Fibroblast of lung (primary cell): Measurements from ENCODE around the gene DDX31. TPM values are rescaled to one million over a fixed set of nuclear protein-coding genes. Genes with fewer than 3 reads are reported as not detected.

Experiments used
- DNase-seq, 2 donors: peaks; one replicate each; pipeline versions ENCODE4 v3.0.0 to v3.0.0-alpha.2; 2010; ENCODE audit warnings: low read depth in 2 of 2
- H2AFZ ChIP-seq: 2 replicates; pipeline ENCODE4 v1.5.1; 2012; ENCODE audit warnings: low read length, control low read depth, inconsistent platforms
- H3K27ac ChIP-seq: 2 replicates; pipeline ENCODE4 v1.5.1; 2011; ENCODE audit warnings: low read length, control low read depth; ENCODE audit not compliant: insufficient read depth
- H3K27me3 ChIP-seq: 2 replicates; pipeline ENCODE4 v1.5.1; 2011; ENCODE audit warnings: mild to moderate bottlenecking, low read length; ENCODE audit not compliant: control insufficient read depth, insufficient read depth
- H3K36me3 ChIP-seq: 2 replicates; pipeline ENCODE4 v1.5.1; 2011; ENCODE audit warnings: low read length; ENCODE audit not compliant: control insufficient read depth, insufficient read depth
- H3K4me1 ChIP-seq: 2 replicates; pipeline ENCODE4 v1.5.1; 2011; ENCODE audit warnings: low read length; ENCODE audit not compliant: control insufficient read depth, insufficient read depth; ENCODE audit errors: extremely low read depth
- H3K4me2 ChIP-seq: 2 replicates; pipeline ENCODE4 v1.5.1; 2011; ENCODE audit warnings: low read length, control low read depth; ENCODE audit not compliant: insufficient read depth; ENCODE audit errors: extremely low read depth
- H3K4me3 ChIP-seq, 4 experiments: fragments of 200-600 bp in 1 of 4; sonication (generic) in 1 of 4; replicated peaks in 1 of 4; 2 replicates each; pipeline ENCODE4 v1.5.1; 2011 to 2016; ENCODE audit warnings: low read length in 4 of 4, low read depth in 3 of 4, mild to moderate bottlenecking in 3 of 4, control low read depth in 2 of 4, inconsistent platforms in 1 of 4, mixed read lengths in 1 of 4; ENCODE audit not compliant: insufficient read depth in 1 of 4; ENCODE audit errors: control extremely low read depth in 1 of 4
- H3K79me2 ChIP-seq: 2 replicates; pipeline ENCODE4 v1.5.1; 2012; ENCODE audit warnings: mild to moderate bottlenecking, low read length, inconsistent platforms; ENCODE audit not compliant: control insufficient read depth, insufficient read depth
- H3K9ac ChIP-seq: 2 replicates; pipeline ENCODE4 v1.5.1; 2011; ENCODE audit warnings: mild to moderate bottlenecking, low read length, control low read depth; ENCODE audit not compliant: insufficient read depth
- H3K9me3 ChIP-seq: 2 replicates; pipeline ENCODE4 v1.5.1; 2012; ENCODE audit warnings: low read depth, low read length; ENCODE audit not compliant: control insufficient read depth, insufficient read depth
- H4K20me1 ChIP-seq: 2 replicates; pipeline ENCODE4 v1.5.1; 2011; ENCODE audit warnings: low read length; ENCODE audit not compliant: control insufficient read depth, insufficient read depth; ENCODE audit errors: extremely low read depth
- EZH2 ChIP-seq: IDR thresholded peaks from 2 replicates; pipeline ENCODE4 v1.5.1; 2012; ENCODE audit warnings: low read length, control low read depth, mild to moderate bottlenecking; ENCODE audit errors: missing control alignments
- polyA plus RNA-seq, 2 donors: library from polyadenylated mRNA; depleted of rRNA in 1 of 2; stranded (reverse) in 1 of 2; unstranded in 1 of 2; fragments of >200 nt; gene quantifications; 2 replicates each; pipeline ENCODE4 v1.2.1, GENCODE V29; 2011 to 2012; ENCODE audit warnings: missing spikeins in 1 of 2
- total RNA-seq: library from RNA; depleted of rRNA; stranded (reverse); fragments of >200 nt; gene quantifications from 2 replicates; pipeline ENCODE4 v1.2.1, GENCODE V29; 2014
- TF ChIP-seq, protein P1 (sequence below), 2 donors: IDR thresholded peaks in 1 of 2; conservative IDR thresholded peaks in 1 of 2; 1 replicate in 1 of 2; 2 replicates in 1 of 2; pipeline ENCODE4 v1.5.1; 2011 to 2012; ENCODE audit warnings: low read length in 2 of 2, control low read depth in 1 of 2, inconsistent platforms in 1 of 2, low read depth in 1 of 2, mild to moderate bottlenecking in 1 of 2

Gene DDX31
- total and polyA plus RNA-seq, 2 donors (not counting 1 experiment from before 2014, with no cell fraction given), result 10.1 to 10.8 TPM

- no peak for TF ChIP-seq EZH2
- TF ChIP-seq, protein P1, sequence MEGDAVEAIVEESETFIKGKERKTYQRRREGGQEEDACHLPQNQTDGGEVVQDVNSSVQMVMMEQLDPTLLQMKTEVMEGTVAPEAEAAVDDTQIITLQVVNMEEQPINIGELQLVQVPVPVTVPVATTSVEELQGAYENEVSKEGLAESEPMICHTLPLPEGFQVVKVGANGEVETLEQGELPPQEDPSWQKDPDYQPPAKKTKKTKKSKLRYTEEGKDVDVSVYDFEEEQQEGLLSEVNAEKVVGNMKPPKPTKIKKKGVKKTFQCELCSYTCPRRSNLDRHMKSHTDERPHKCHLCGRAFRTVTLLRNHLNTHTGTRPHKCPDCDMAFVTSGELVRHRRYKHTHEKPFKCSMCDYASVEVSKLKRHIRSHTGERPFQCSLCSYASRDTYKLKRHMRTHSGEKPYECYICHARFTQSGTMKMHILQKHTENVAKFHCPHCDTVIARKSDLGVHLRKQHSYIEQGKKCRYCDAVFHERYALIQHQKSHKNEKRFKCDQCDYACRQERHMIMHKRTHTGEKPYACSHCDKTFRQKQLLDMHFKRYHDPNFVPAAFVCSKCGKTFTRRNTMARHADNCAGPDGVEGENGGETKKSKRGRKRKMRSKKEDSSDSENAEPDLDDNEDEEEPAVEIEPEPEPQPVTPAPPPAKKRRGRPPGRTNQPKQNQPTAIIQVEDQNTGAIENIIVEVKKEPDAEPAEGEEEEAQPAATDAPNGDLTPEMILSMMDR (conservative IDR thresholded peaks at IDR 0.05 in 1 of 2, IDR thresholded peaks at IDR 0.05 in 1 of 2; ENCODE audit: low read depth in 1 of 2, low read length in 2 of 2), result no peak
- Histone ChIP-seq H3K36me3 (peaks cover 7% of the 10 kb centered on the region), H3K4me3 (no peak overlapping the region), H3K4me2 (no peak overlapping the region), H3K79me2 (no peaks in the 10 kb centered on the region), H2AFZ (no peak overlapping the region), H3K27ac (no peak overlapping the region), H3K27me3 (no peaks in the 10 kb centered on the region), H3K9ac (no peak overlapping the region), H3K9me3 (no peaks in the 10 kb centered on the region), H4K20me1 (no peaks in the 10 kb centered on the region), H3K4me1 (no peaks in the 10 kb centered on the region)
- no peak for DNase-seq
Measured at GRCh38 chr9:132627594-132627993, 42.2 kb downstream of the DDX31 start.

GRCh38 chr9:132627106-132627505 is 42.7 kb downstream of the DDX31 start:
- H2AFZ ChIP-seq, result no peak overlapping the region
- no peak overlapping the region for H3K4me3 ChIP-seq
- no peak overlapping the region for H3K27ac ChIP-seq
- H3K4me2 ChIP-seq, result no peak overlapping the region
- no peak overlapping the region for H3K9ac ChIP-seq
- H3K9me3 ChIP-seq, result no peaks in the 10 kb centered on the region
- H3K36me3 ChIP-seq, result peaks cover 7% of the 10 kb centered on the region
- no peaks in the 10 kb centered on the region for H3K27me3 ChIP-seq
- H3K79me2 ChIP-seq, result no peaks in the 10 kb centered on the region
- no peaks in the 10 kb centered on the region for H4K20me1 ChIP-seq
- H3K4me1 ChIP-seq, result no peaks in the 10 kb centered on the region
- TF ChIP-seq EZH2, result no peak
- DNase-seq, result no peak

GRCh38 chr9:132626285-132626684 is 43.5 kb downstream of the DDX31 start:
- Histone ChIP-seq H2AFZ (no peak overlapping the region), H3K9ac (no peak overlapping the region), H3K79me2 (no peaks in the 10 kb centered on the region), H3K4me3 (no peak overlapping the region), H3K27me3 (no peaks in the 10 kb centered on the region), H3K4me1 (no peaks in the 10 kb centered on the region), H3K4me2 (no peak overlapping the region), H3K9me3 (no peaks in the 10 kb centered on the region), H3K36me3 (peaks cover 7% of the 10 kb centered on the region), H4K20me1 (no peaks in the 10 kb centered on the region), H3K27ac (no peak overlapping the region)
- no peak for DNase-seq
- no peak for TF ChIP-seq EZH2
- TF ChIP-seq, protein P1 (conservative IDR thresholded peaks at IDR 0.05 in 1 of 2, IDR thresholded peaks at IDR 0.05 in 1 of 2; ENCODE audit: low read depth in 1 of 2, low read length in 2 of 2), result no peak
